Effector memory CD4-positive, alpha-beta T cell (primary cell): Measurements from ENCODE around the gene GPD2.

Experiments
- DNase-seq, 3 donors: peaks; one replicate each; pipeline ENCODE4 v3.0.0-alpha.2; 2020
- H3K27ac ChIP-seq: 2 replicates; pipeline ENCODE4 v1.7.0; 2013; ENCODE audit warnings: mild to moderate bottlenecking, low read length, moderate library complexity; ENCODE audit not compliant: insufficient read depth, poor library complexity, severe bottlenecking
- H3K27me3 ChIP-seq: replicated peaks from 2 replicates; pipeline ENCODE4 v1.7.0; 2013; ENCODE audit warnings: mild to moderate bottlenecking, low read length; ENCODE audit not compliant: insufficient read depth, control insufficient read depth, poor library complexity, severe bottlenecking
- H3K36me3 ChIP-seq: 2 replicates; pipeline ENCODE4 v1.7.0; 2013; ENCODE audit warnings: mild to moderate bottlenecking, low read length, moderate library complexity; ENCODE audit not compliant: control insufficient read depth, insufficient read depth
- H3K4me1 ChIP-seq: 2 replicates; pipeline ENCODE4 v1.7.0; 2013; ENCODE audit warnings: low read length, mild to moderate bottlenecking; ENCODE audit not compliant: control insufficient read depth, insufficient read depth, poor library complexity, severe bottlenecking
- H3K4me3 ChIP-seq: 2 replicates; pipeline ENCODE4 v1.7.0; 2013; ENCODE audit warnings: low read length, low read depth, mild to moderate bottlenecking; ENCODE audit not compliant: insufficient read depth, poor library complexity, severe bottlenecking
- H3K9me3 ChIP-seq: 2 replicates; pipeline ENCODE4 v1.7.0; 2013; ENCODE audit warnings: mild to moderate bottlenecking, low read length, moderate library complexity; ENCODE audit not compliant: control insufficient read depth

GPD2 gene

DNA sequence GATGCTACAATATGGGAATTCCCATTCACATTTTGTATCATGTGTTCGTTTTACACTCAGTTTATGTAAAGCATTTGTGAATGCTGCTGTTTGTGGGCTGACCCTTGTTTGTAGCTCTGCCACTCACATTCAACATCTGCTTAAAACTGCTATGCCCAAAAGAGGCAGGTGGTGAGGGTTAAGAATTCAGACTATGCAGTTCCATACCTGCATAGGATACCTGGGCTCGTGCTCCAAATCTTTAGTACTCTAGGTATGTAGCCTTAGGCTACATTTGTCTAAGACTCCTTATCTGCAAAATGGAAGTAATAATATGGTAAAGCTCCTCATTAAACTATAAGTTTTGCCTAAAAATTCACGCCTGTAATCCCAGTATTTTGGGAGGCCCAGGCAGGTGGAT lies 199.5 kb downstream of the GPD2 start:
- Histone ChIP-seq H3K27me3 (no peaks in the 10 kb centered on the region), H3K27ac (no peak overlapping the region), H3K36me3 (no peaks in the 10 kb centered on the region), H3K4me1 (no peaks in the 10 kb centered on the region), H3K9me3 (no peaks in the 10 kb centered on the region), H3K4me3 (no peak overlapping the region)
- no peak for DNase-seq
